ENCODE measurements around the gene PHACTR2. TPM values are rescaled to one million over a fixed set of nuclear protein-coding genes. Genes with fewer than 3 reads are reported as not detected.
A peak's percentile ranks its signal among the peaks of the same experiment; 100 is the strongest.

The PHACTR2 gene
- total RNA-seq, 1 donor from 2014 or later, result 24.5 TPM

DNA sequence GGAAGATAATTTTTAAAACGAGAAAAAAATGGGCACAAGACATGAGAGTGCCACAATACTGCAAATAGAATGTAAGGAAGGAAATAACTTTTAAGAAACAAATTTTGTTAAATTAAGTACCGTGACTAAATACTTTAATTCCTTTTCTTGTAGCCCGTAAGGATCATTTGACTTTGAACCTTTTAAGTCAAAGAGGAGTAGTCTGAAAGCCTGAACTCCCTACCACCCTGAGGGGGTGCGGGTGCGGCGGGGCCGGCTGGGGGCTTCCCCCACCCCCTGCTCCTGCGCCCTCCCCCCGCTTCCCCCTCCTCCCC lies 231 bp upstream of the PHACTR2 start:
- no peaks in the 10 kb centered on the region for H3K36me3 ChIP-seq (ENCODE audit: control insufficient read depth, insufficient read depth, low read length)
- H3K27me3 ChIP-seq (ENCODE audit: control insufficient read depth, insufficient read depth, low read length), result no peaks in the 10 kb centered on the region
- TF ChIP-seq, protein P1, sequence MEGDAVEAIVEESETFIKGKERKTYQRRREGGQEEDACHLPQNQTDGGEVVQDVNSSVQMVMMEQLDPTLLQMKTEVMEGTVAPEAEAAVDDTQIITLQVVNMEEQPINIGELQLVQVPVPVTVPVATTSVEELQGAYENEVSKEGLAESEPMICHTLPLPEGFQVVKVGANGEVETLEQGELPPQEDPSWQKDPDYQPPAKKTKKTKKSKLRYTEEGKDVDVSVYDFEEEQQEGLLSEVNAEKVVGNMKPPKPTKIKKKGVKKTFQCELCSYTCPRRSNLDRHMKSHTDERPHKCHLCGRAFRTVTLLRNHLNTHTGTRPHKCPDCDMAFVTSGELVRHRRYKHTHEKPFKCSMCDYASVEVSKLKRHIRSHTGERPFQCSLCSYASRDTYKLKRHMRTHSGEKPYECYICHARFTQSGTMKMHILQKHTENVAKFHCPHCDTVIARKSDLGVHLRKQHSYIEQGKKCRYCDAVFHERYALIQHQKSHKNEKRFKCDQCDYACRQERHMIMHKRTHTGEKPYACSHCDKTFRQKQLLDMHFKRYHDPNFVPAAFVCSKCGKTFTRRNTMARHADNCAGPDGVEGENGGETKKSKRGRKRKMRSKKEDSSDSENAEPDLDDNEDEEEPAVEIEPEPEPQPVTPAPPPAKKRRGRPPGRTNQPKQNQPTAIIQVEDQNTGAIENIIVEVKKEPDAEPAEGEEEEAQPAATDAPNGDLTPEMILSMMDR (IDR thresholded peaks at IDR 0.05; ENCODE audit: insufficient read depth, low read length, severe bottlenecking), result no peak
- H3K4me3 ChIP-seq (ENCODE audit: low read depth, low read length), result peak overlapping the region; percentile 81
- FAIRE-seq (no peak), DNase-seq (ENCODE audit: low read depth) (no peak)

DNA sequence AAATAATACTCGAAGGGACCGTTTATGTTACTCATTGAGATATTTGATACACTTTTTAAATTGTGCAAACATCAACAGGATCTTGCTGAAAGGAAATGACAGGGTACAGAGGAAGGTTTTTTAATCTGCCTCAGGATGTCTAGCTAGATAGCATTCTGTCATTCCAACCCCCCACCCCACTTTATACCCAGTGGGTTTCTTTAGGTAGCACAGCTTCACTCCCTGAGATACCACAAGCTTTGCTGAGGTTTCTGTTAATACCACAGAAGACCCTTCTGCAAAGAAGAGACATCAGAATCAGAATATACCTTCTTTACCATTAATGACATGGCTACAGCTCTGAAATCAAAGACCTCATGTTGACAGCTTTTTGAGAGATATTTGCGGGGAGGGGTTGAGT lies 1.3 kb downstream of the PHACTR2 start:
- H3K36me3 ChIP-seq (ENCODE audit: control insufficient read depth, insufficient read depth, low read length), result no peaks in the 10 kb centered on the region
- peak overlapping the region; percentile 81 for H3K4me3 ChIP-seq (ENCODE audit: low read depth, low read length)
- TF ChIP-seq, protein P1 (IDR thresholded peaks at IDR 0.05; ENCODE audit: insufficient read depth, low read length, severe bottlenecking), result no peak
- H3K27me3 ChIP-seq (ENCODE audit: control insufficient read depth, insufficient read depth, low read length), result no peaks in the 10 kb centered on the region
- FAIRE-seq (no peak), DNase-seq (ENCODE audit: low read depth) (peak; percentile 48)

DNA sequence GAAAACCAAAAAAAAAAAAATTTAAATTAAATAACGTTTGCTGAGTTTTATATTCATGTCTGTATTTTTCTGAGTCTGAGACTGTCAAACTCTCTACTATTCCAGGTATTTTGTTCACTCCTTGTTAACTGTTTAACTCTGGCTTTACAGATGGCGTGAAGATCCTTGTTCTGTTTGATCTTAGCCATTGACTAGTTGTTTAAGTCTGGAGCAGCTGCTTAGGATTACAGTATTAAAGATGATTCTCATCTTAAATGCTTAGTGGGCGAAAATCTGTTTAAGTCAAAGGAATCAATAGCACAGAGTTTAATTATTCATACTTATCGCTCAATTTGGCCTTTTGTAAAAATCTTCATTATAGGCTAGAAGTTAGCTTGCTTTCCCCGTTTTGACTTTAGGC lies 2.4 kb downstream of the PHACTR2 start:
- TF ChIP-seq, protein P1 (IDR thresholded peaks at IDR 0.05; ENCODE audit: insufficient read depth, low read length, severe bottlenecking), result no peak
- H3K4me3 ChIP-seq (ENCODE audit: low read depth, low read length), result no peak overlapping the region
- FAIRE-seq (no peak), DNase-seq (ENCODE audit: low read depth) (no peak)
- H3K27me3 ChIP-seq (ENCODE audit: control insufficient read depth, insufficient read depth, low read length), result no peaks in the 10 kb centered on the region
- no peaks in the 10 kb centered on the region for H3K36me3 ChIP-seq (ENCODE audit: control insufficient read depth, insufficient read depth, low read length)

DNA sequence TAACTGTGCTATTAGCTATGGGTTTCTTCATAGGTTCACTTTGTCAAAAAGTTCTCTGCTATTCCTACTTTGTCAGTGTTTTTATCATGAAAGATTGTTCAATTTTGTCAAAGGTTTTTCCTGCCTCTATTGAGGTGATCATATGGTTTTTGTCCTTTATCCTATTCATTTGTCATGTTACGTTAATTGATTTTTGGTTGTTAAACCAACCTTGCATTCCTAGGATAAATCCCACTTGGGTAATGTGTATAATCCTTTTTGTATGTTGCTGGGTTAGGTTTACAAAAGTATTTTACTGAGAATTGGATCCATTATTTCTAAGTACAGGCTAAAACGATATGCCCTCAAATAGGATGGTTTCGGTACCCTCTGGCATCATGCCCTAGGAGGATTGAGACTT lies 5.0 kb downstream of the PHACTR2 start:
- Histone ChIP-seq H3K27me3 (ENCODE audit: control insufficient read depth, insufficient read depth, low read length) (no peaks in the 10 kb centered on the region), H3K4me3 (ENCODE audit: low read depth, low read length) (no peak overlapping the region), H3K36me3 (ENCODE audit: control insufficient read depth, insufficient read depth, low read length) (no peaks in the 10 kb centered on the region)
- FAIRE-seq (no peak), DNase-seq (ENCODE audit: low read depth) (no peak)
- TF ChIP-seq, protein P1 (IDR thresholded peaks at IDR 0.05; ENCODE audit: insufficient read depth, low read length, severe bottlenecking), result no peak

DNA sequence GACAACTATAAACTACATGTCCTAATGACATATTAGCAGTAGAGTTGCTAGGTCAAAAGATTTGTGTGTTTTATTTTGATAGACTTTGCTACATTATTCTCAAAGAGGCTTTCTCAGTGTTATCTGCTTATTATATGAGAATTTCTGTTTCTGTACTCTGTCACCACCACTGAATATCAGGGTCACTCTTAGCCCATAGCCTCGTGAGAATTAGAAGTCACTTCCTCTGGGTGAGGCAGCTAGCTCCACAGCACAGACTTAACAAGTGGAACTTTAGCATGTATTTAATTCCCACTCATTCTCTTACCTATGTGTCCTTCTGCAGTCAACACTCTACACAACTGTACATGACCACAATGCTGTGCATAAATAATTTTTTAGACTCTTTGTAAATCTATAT lies 6.7 kb downstream of the PHACTR2 start:
- DNase-seq (ENCODE audit: low read depth), result no peak
- TF ChIP-seq, protein P1 (IDR thresholded peaks at IDR 0.05; ENCODE audit: insufficient read depth, low read length, severe bottlenecking), result no peak
- Histone ChIP-seq H3K4me3 (ENCODE audit: low read depth, low read length) (no peak overlapping the region), H3K27me3 (ENCODE audit: control insufficient read depth, insufficient read depth, low read length) (no peaks in the 10 kb centered on the region), H3K36me3 (ENCODE audit: control insufficient read depth, insufficient read depth, low read length) (no peaks in the 10 kb centered on the region)
- FAIRE-seq, result no peak

DNA sequence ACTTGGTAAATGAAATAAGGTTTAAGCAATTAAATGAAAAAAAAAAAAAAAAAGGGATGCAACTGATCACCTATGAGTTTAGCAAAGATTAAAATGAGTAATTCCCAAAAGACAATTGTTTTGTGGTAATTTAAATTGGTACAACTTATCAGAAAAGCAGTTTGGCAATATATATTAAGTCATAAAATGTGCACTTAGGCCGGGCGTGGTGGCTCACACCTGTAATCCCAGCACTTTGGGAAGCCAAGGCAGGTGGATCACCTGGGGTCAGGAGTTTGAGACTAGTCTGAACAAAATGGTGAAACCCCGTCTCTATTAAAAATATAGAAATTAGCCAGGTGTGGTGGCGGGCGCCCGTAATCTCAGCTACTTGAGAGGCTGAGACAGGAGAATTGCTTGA lies 7.9 kb downstream of the PHACTR2 start:
- DNase-seq (ENCODE audit: low read depth) (no peak), FAIRE-seq (no peak)
- no peaks in the 10 kb centered on the region for H3K27me3 ChIP-seq (ENCODE audit: control insufficient read depth, insufficient read depth, low read length)

More for the DNA sequence above, 7.9 kb downstream of the PHACTR2 start:
- TF ChIP-seq, protein P1 (IDR thresholded peaks at IDR 0.05; ENCODE audit: insufficient read depth, low read length, severe bottlenecking), result no peak
- no peak overlapping the region for H3K4me3 ChIP-seq (ENCODE audit: low read depth, low read length)
- H3K36me3 ChIP-seq (ENCODE audit: control insufficient read depth, insufficient read depth, low read length), result no peaks in the 10 kb centered on the region
